Peyer's patch (tissue), 4 donors: Measurements from ENCODE around the gene UPK3BL2.
"Not testable (repeated sequence)": the region's sequence is repeated elsewhere in the genome, so short reads cannot be mapped to it uniquely, and the experiment has no call there.

Experiments
- POLR2A ChIP-seq, 2 donors: fragments of 450-650 bp; IDR thresholded peaks; one replicate each; pipeline ENCODE4 v1.5.1; 2017; ENCODE audit warnings: antibody characterized with exemption in 2 of 2, mild to moderate bottlenecking in 2 of 2, moderate library complexity in 2 of 2
- TF ChIP-seq, protein P1 (sequence below), 6 experiments: fragments of 450-650 bp in 4 of 6; fragments of 200-600 bp in 2 of 6; sonication (generic) in 1 of 6; IDR thresholded peaks; one replicate each; pipeline ENCODE4 v1.5.1; 2017 to 2019; ENCODE audit warnings: antibody characterized with exemption in 6 of 6, mild to moderate bottlenecking in 3 of 6, moderate library complexity in 1 of 6

DNA sequence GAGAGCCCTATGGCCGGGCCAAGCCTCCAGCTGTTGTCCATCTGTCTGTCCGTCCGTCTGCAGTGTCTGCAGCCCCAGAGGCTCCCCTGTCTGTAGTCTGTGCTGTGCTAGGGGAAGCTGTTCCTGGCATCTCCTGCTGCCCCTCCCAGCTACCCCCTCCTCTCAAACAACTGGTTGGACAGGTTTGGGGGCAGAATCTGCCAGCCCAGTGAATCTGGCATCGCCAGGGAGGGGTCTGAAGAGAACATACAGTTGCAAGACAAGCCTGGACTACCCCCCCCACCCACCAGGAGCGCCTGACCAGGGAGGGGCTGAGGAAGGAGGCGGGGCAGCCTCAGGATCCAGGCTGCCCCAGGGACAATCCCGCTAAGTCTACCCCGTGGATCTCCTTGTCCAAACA is at the start of gene UPK3BL2:
- TF ChIP-seq POLR2A (IDR thresholded peaks at IDR 0.05): not testable (repeated sequence)
- TF ChIP-seq, protein P1, sequence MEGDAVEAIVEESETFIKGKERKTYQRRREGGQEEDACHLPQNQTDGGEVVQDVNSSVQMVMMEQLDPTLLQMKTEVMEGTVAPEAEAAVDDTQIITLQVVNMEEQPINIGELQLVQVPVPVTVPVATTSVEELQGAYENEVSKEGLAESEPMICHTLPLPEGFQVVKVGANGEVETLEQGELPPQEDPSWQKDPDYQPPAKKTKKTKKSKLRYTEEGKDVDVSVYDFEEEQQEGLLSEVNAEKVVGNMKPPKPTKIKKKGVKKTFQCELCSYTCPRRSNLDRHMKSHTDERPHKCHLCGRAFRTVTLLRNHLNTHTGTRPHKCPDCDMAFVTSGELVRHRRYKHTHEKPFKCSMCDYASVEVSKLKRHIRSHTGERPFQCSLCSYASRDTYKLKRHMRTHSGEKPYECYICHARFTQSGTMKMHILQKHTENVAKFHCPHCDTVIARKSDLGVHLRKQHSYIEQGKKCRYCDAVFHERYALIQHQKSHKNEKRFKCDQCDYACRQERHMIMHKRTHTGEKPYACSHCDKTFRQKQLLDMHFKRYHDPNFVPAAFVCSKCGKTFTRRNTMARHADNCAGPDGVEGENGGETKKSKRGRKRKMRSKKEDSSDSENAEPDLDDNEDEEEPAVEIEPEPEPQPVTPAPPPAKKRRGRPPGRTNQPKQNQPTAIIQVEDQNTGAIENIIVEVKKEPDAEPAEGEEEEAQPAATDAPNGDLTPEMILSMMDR (IDR thresholded peaks at IDR 0.05): not testable (repeated sequence)
